ENCODE measurements around the gene ABCA1. TPM values are rescaled to one million over a fixed set of nuclear protein-coding genes. Genes with fewer than 3 reads are reported as not detected.
A peak's percentile ranks its signal among the peaks of the same experiment; 100 is the strongest.

Gene ABCA1
- total and polyA plus RNA-seq, 2 of the 13 experiments (the other 11 are each of a cell fraction or from before 2014, with no cell fraction given) = 26.8 to 63.8 TPM

DNA sequence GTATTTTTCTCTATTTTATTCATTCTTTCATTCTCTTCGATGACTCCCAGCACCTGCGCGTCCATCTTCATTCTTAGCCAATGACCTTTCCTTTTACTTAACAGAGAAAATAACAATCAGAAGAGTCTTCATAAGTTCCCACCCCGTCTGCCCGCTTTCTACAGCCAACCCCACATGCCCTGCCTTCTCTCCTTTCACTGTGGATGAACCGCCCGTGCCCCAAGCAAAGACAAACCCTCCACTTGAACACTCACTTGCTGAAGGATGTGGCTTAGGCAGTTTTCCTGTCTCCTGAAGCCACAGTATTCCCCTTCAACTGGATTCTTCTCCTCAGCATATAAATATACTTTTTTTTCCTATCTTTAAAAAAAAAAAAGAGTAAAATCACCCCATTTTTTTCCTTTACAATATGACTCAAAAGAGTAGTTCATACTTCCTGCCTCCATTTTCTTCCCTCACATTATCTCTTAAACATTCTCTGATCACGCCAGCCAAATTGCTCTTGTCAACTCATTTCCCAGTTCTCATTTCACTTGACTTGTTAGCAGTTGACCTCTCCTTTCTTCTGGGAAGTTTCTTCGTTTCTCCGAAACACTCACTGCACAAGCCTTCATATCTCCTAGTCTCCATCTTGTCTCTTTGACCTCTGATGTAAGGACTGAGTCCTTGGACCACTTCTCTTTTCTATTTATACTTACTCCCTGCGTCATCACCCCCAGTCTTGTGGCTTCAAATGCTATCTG is 153.0 kb downstream of the ABCA1 start:
- in situ Hi-C loops (cut with HindIII; ENCODE audit: extremely low pct_ligation_motif_present, low pct_unique_long_range_greater_than_20kb) (no loop called here), intact Hi-C loops (cut with micrococcal nuclease; ENCODE audit: unreplicated experiment) (no loop called here)
- H3K36me3 ChIP-seq (replicated peaks in 1 of 2; ENCODE audit: control insufficient read depth in 1 of 2, insufficient read depth in 2 of 2, low read length in 2 of 2) = no peaks in the 10 kb centered on the region
- no peaks in the 10 kb centered on the region for H3K4me1 ChIP-seq (ENCODE audit: insufficient read depth, low read length)
- POLR2A ChIA-PET = interaction anchor here (1.4 kb wide), 1 partner anchor 12 kb away, joined by 3 read pairs; the partner anchor contains the start of gene NIPSNAP3B
- no peak overlapping the region for H3K4me3 ChIP-seq (replicated peaks in 1 of 3; ENCODE audit: insufficient read depth in 1 of 3, low read depth in 2 of 3, low read length in 3 of 3)
- DNase-seq (ENCODE audit: low spot score) = no peak
- peak; percentile 12 for ATAC-seq
- no peak for FAIRE-seq
- BruUV-seq (replicated peaks) = no TSS peak
- H2AFZ ChIP-seq (ENCODE audit: low read length) = no peak overlapping the region
- no peak overlapping the region for H3K4me2 ChIP-seq (ENCODE audit: low read depth, low read length)
- no peak overlapping the region for H3K9ac ChIP-seq (ENCODE audit: insufficient read depth, low read depth, low read length)
- H3K9me3 ChIP-seq (ENCODE audit: low read length) = no peaks in the 10 kb centered on the region
- H3K79me2 ChIP-seq (ENCODE audit: insufficient read depth, low read length) = no peaks in the 10 kb centered on the region
- no peaks in the 10 kb centered on the region for H3K27me3 ChIP-seq (ENCODE audit: control insufficient read depth in 1 of 2, insufficient read depth in 2 of 2, low read length in 2 of 2)
- H4K20me1 ChIP-seq (ENCODE audit: insufficient read depth, low read length) = no peaks in the 10 kb centered on the region
- CTCF ChIA-PET (ENCODE audit: low intra/inter-chr PET ratio, low total read pairs) = no interaction called here
- TF ChIP-seq XRCC5 (optimal IDR thresholded peaks at IDR 0.05; ENCODE audit: low read length) (no peak), RBFOX2 (IDR thresholded peaks at IDR 0.05; ENCODE audit: low read depth, low read length) (no peak), ZNF335 (CRISPR knock-in tag; IDR thresholded peaks at IDR 0.05) (no peak), MYNN (CRISPR knock-in tag; IDR thresholded peaks at IDR 0.05; ENCODE audit: low read depth) (no peak), ZNF678 (CRISPR knock-in tag; IDR thresholded peaks at IDR 0.05) (no peak), ZNF513 (CRISPR knock-in tag; conservative IDR thresholded peaks at IDR 0.05) (no peak), ATAD3A (CRISPR knock-in tag; IDR thresholded peaks at IDR 0.05) (no peak), TCF12 (IDR thresholded peaks at IDR 0.05) (no peak), TCF12 (CRISPR knock-in tag; IDR thresholded peaks at IDR 0.05) (no peak), ZNF546 (CRISPR knock-in tag; conservative IDR thresholded peaks at IDR 0.05) (no peak), SRF (IDR thresholded peaks at IDR 0.05; ENCODE audit: low read depth, low read length) (no peak), U2AF1 (optimal IDR thresholded peaks at IDR 0.05; ENCODE audit: low read depth, low read length) (no peak)
- TF ChIP-seq, protein P1, sequence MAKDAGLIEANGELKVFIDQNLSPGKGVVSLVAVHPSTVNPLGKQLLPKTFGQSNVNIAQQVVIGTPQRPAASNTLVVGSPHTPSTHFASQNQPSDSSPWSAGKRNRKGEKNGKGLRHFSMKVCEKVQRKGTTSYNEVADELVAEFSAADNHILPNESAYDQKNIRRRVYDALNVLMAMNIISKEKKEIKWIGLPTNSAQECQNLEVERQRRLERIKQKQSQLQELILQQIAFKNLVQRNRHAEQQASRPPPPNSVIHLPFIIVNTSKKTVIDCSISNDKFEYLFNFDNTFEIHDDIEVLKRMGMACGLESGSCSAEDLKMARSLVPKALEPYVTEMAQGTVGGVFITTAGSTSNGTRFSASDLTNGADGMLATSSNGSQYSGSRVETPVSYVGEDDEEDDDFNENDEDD (CRISPR knock-in tag; IDR thresholded peaks at IDR 0.05; ENCODE audit: borderline replicate concordance) = no peak
- 95% methylated on average over 11 of the region's 11 CpGs for WGBS (ENCODE audit: low lambda C conversion rate)
- no peak overlapping the region for H3K27ac ChIP-seq (ENCODE audit: extremely low read length, insufficient read depth, low read length)
